Uterus (tissue), 4 donors: ENCODE measurements around the gene TTLL7. TPM values are rescaled to one million over a fixed set of nuclear protein-coding genes. Genes with fewer than 3 reads are reported as not detected.

Experiments used
- DNase-seq, 2 donors: peaks; one replicate each; pipeline ENCODE4 v3.0.0-alpha.2; 2019 to 2020
- H3K27ac ChIP-seq, 2 donors: fragments of 200-600 bp; sonication (generic); 1 replicate in 1 of 2; 2 replicates in 1 of 2; pipeline ENCODE4 v1.5.1; 2016 to 2018
- H3K27me3 ChIP-seq, 2 donors: fragments of 200-600 bp; sonication (generic); one replicate each; pipeline ENCODE4 v1.5.1; 2018 to 2019; ENCODE audit warnings: control low read depth in 1 of 2
- H3K36me3 ChIP-seq, 2 donors: fragments of 200-600 bp; sonication (generic); one replicate each; pipeline ENCODE4 v1.5.1; 2019; ENCODE audit warnings: control low read depth in 1 of 2
- H3K4me1 ChIP-seq, 2 donors: fragments of 200-600 bp; sonication (generic); one replicate each; pipeline ENCODE4 v1.5.1; 2018 to 2019; ENCODE audit warnings: control low read depth in 1 of 2
- H3K4me3 ChIP-seq, 2 donors: fragments of 200-600 bp; sonication (generic); 1 replicate in 1 of 2; 2 replicates in 1 of 2; pipeline ENCODE4 v1.5.1; 2018 to 2019; ENCODE audit warnings: mild to moderate bottlenecking in 1 of 2
- H3K9me3 ChIP-seq, 2 donors: fragments of 200-600 bp; sonication (generic); one replicate each; pipeline ENCODE4 v1.5.1; 2019; ENCODE audit warnings: control low read depth in 1 of 2
- CTCF ChIP-seq, 4 experiments: fragments of 200-600 bp in 2 of 4; fragments of 450-650 bp in 2 of 4; sonication (generic) in 2 of 4; IDR thresholded peaks; one replicate each; pipeline ENCODE4 v1.5.1; 2016 to 2019; ENCODE audit warnings: antibody characterized with exemption in 4 of 4, mild to moderate bottlenecking in 2 of 4, moderate library complexity in 1 of 4
- POLR2A ChIP-seq, 2 donors: fragments of 450-650 bp; IDR thresholded peaks; one replicate each; pipeline ENCODE4 v1.6.1; 2016; ENCODE audit warnings: antibody characterized with exemption in 2 of 2, mild to moderate bottlenecking in 1 of 2, moderate library complexity in 1 of 2
- intact Hi-C: fragments of 100-400 bp; cut with DNase I; formaldehyde crosslinking; loops from one replicate; pipeline ENCODE4 v1.15.1; 2023; ENCODE audit warnings: low total_unique reads
- total RNA-seq, 4 donors: library from RNA; depleted of rRNA in 3 of 4; stranded (reverse); fragments of >200 nt in 3 of 4; gene quantifications; one replicate each; pipeline versions ENCODE4 v1.1.0 to v1.2.4, GENCODE V29; 2014 to 2023
- donor health status: DM: yes; HTN: yes; CAD: no.

Gene TTLL7
- total RNA-seq, 4 donors from 2014 or later = 16.2 to 61.0 (median 34.1) TPM

- Histone ChIP-seq H3K4me3 (no peak overlapping the region), H3K27ac (no peak overlapping the region), H3K27me3 (no peaks in the 10 kb centered on the region), H3K9me3 (no peaks in the 10 kb centered on the region), H3K36me3 (no peaks in the 10 kb centered on the region), H3K4me1 (no peaks in the 10 kb centered on the region)
- intact Hi-C loops = no loop called here
- no peak for DNase-seq
- TF ChIP-seq POLR2A (IDR thresholded peaks at IDR 0.05) = no peak
- no peak for TF ChIP-seq CTCF (IDR thresholded peaks at IDR 0.05)
Measured at GRCh38 chr1:83970114-83970513, 28.8 kb downstream of the TTLL7 start.

GRCh38 chr1:83967336-83967735, 31.6 kb downstream of the TTLL7 start:
- DNase-seq = no peak
- no peak overlapping the region for H3K27ac ChIP-seq
- no peaks in the 10 kb centered on the region for H3K9me3 ChIP-seq
- no peaks in the 10 kb centered on the region for H3K4me1 ChIP-seq
- TF ChIP-seq CTCF (IDR thresholded peaks at IDR 0.05) (no peak), POLR2A (IDR thresholded peaks at IDR 0.05) (no peak)
- no peaks in the 10 kb centered on the region for H3K27me3 ChIP-seq
- no peaks in the 10 kb centered on the region for H3K36me3 ChIP-seq
- H3K4me3 ChIP-seq = no peak overlapping the region
- intact Hi-C loops = no loop called here

GRCh38 chr1:83964153-83964552, 34.8 kb downstream of the TTLL7 start:
- no peaks in the 10 kb centered on the region for H3K4me1 ChIP-seq
- DNase-seq = no peak
- no peaks in the 10 kb centered on the region for H3K36me3 ChIP-seq
- TF ChIP-seq POLR2A (IDR thresholded peaks at IDR 0.05) = no peak
- TF ChIP-seq CTCF (IDR thresholded peaks at IDR 0.05) = no peak
- no peaks in the 10 kb centered on the region for H3K27me3 ChIP-seq
- peak overlapping the region; percentile 20 to 22 for H3K27ac ChIP-seq
- intact Hi-C loops = no loop called here
- H3K4me3 ChIP-seq = no peak overlapping the region
- no peaks in the 10 kb centered on the region for H3K9me3 ChIP-seq

DNA sequence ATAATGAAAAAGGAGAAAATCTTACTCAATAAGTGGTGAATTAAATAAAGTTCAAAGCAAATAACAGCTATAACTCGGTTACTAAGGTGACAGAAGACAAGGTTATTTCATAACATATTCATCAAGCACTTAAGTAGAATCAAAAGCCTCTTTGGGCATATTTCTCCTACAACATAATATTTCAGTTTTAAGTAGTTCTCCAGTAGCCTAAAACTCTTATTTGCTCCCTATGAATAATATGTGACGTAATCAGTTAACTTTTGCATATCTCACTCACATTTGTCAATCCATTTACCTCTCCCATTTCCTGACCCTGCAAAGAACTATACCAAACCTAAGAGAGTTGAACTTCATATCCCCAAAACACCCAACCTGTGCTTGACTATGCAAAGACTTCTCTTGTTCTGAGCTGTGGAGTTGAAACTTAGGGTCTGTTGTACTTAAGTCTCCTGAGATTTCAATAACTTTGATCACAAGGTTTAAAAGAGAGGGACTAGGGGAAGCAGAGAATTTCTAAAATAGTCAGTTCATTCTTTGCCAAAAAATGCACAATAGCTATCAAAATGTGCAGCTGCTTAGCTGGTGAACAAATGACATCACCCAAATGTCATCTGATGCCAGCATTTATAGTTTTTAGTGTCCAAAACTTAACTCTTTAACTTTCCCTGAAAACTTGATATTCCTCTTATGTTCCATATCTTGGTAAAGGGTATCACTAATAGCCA, 37.2 kb downstream of the TTLL7 start:
- Histone ChIP-seq H3K4me3 (no peak overlapping the region), H3K9me3 (no peaks in the 10 kb centered on the region), H3K27ac (no peak overlapping the region), H3K4me1 (no peaks in the 10 kb centered on the region), H3K27me3 (no peaks in the 10 kb centered on the region), H3K36me3 (no peaks in the 10 kb centered on the region)
- DNase-seq = no peak
- intact Hi-C loops = no loop called here
- no peak for TF ChIP-seq CTCF (IDR thresholded peaks at IDR 0.05)
- no peak for TF ChIP-seq POLR2A (IDR thresholded peaks at IDR 0.05)

GRCh38 chr1:83960669-83961277, 38.2 kb downstream of the TTLL7 start:
- DNase-seq = no peak
- TF ChIP-seq POLR2A (IDR thresholded peaks at IDR 0.05) (no peak), CTCF (IDR thresholded peaks at IDR 0.05) (no peak)
- intact Hi-C loops = no loop called here
- Histone ChIP-seq H3K9me3 (no peaks in the 10 kb centered on the region), H3K36me3 (no peaks in the 10 kb centered on the region), H3K4me1 (no peaks in the 10 kb centered on the region), H3K27me3 (no peaks in the 10 kb centered on the region), H3K27ac (no peak overlapping the region), H3K4me3 (no peak overlapping the region)
